H1 (cell line): ENCODE results near the gene NUDT12.

ENCODE experiments used
- BRCA1 ChIP-seq: IDR thresholded peaks from 2 replicates; pipeline ENCODE4 v1.6.1; 2012; ENCODE audit warnings: low read depth, low read length, improper control_type of control experiment
- CBX8 ChIP-seq: fragments of 300-800, 300-1000 bp; sonication (generic); IDR thresholded peaks from 2 replicates; pipeline ENCODE4 v1.7.1; 2016; ENCODE audit warnings: low read depth, low read length, borderline replicate concordance
- CTCF ChIP-seq, 3 experiments: IDR thresholded peaks; 1 replicate in 2 of 3; 2 replicates in 1 of 3; pipeline versions ENCODE4 v1.5.1 to v1.6.1; 2011; ENCODE audit warnings: low read length in 3 of 3, mild to moderate bottlenecking in 3 of 3, inconsistent platforms in 2 of 3, low read depth in 1 of 3, moderate library complexity in 1 of 3; ENCODE audit not compliant: insufficient read depth in 1 of 3; ENCODE audit errors: control extremely low read depth in 1 of 3
- EGR1 ChIP-seq: IDR thresholded peaks from 2 replicates; pipeline ENCODE4 v1.6.1; 2011; ENCODE audit warnings: low read depth, low read length, borderline replicate concordance
- HDAC6 ChIP-seq: IDR thresholded peaks from one replicate; pipeline ENCODE4 v1.7.1; 2012; ENCODE audit warnings: low read depth, mild to moderate bottlenecking, inconsistent platforms, low read length, moderate library complexity
- JUN ChIP-seq: IDR thresholded peaks from 2 replicates; pipeline ENCODE4 v1.6.1; 2011; ENCODE audit warnings: low read depth, mild to moderate bottlenecking, improper control_type of control experiment, low read length
- NRF1 ChIP-seq: IDR thresholded peaks from 2 replicates; pipeline ENCODE4 v1.6.1; 2011; ENCODE audit warnings: mild to moderate bottlenecking, low read depth, low read length, improper control_type of control experiment
- POLR2A ChIP-seq, 2 experiments: IDR thresholded peaks; 1 replicate in 1 of 2; 2 replicates in 1 of 2; pipeline ENCODE4 v1.6.1; 2011; ENCODE audit warnings: low read depth in 2 of 2, low read length in 2 of 2, mild to moderate bottlenecking in 2 of 2; ENCODE audit errors: control extremely low read depth in 1 of 2
- SIN3A ChIP-seq, 2 experiments: IDR thresholded peaks in 1 of 2; conservative IDR thresholded peaks in 1 of 2; 2 replicates each; pipeline ENCODE4 v1.6.1; 2011 to 2012; ENCODE audit warnings: low read length in 2 of 2, improper control_type of control experiment in 1 of 2, low read depth in 1 of 2, mild to moderate bottlenecking in 1 of 2
- SP1 ChIP-seq: IDR thresholded peaks from 2 replicates; pipeline ENCODE4 v1.6.1; 2011; ENCODE audit warnings: low read depth, low read length
- SRF ChIP-seq: IDR thresholded peaks from 2 replicates; pipeline ENCODE4 v1.6.1; 2011; ENCODE audit warnings: mild to moderate bottlenecking, low read depth, low read length, moderate library complexity
- SUZ12 ChIP-seq: fragments of 200-600 bp; sonication (generic); IDR thresholded peaks from 2 replicates; pipeline ENCODE4 v1.6.1; 2012; ENCODE audit warnings: mild to moderate bottlenecking, inconsistent platforms, low read length, moderate library complexity, mixed read lengths
- TAF1 ChIP-seq: IDR thresholded peaks from 2 replicates; pipeline ENCODE4 v1.6.1; 2011; ENCODE audit warnings: mild to moderate bottlenecking, low read depth, low read length
- USF2 ChIP-seq: IDR thresholded peaks from 2 replicates; pipeline ENCODE4 v1.6.1; 2011; ENCODE audit warnings: low read length, improper control_type of control experiment

- TF ChIP-seq HDAC6 (no peak), EGR1 (no peak), JUN (no peak), TAF1 (no peak), POLR2A (IDR thresholded peaks at IDR 0.05; ENCODE audit: control extremely low read depth in 1 of 2, low read depth in 2 of 2, low read length in 2 of 2) (no peak), CTCF (IDR thresholded peaks at IDR 0.05; ENCODE audit: control extremely low read depth in 1 of 3, insufficient read depth in 1 of 3, low read depth in 1 of 3, low read length in 3 of 3) (peak in 2 of 3 experiments; percentile 13 to 23; a peak in 2 of 4 replicates), SIN3A (conservative IDR thresholded peaks at IDR 0.05 in 1 of 2, IDR thresholded peaks at IDR 0.05 in 1 of 2; ENCODE audit: low read depth in 1 of 2, low read length in 2 of 2) (no peak), SP1 (no peak), NRF1 (no peak), CBX8 (no peak), SUZ12 (no peak), BRCA1 (no peak), SRF (no peak), USF2 (no peak)
Observed at GRCh38 chr5:103587185-103587748, 24.7 kb upstream of the NUDT12 start.
